GM12878 (cell line): ENCODE results near the gene BRME1. TPM values are rescaled to one million over a fixed set of nuclear protein-coding genes. Genes with fewer than 3 reads are reported as not detected.

ENCODE experiments used
- ATAC-seq: fragments of 200-7000 bp; cut with Tn5 transposase; 3 replicates; pipeline ENCODE4 v1.9.1; 2020; ENCODE audit warnings: mild to moderate bottlenecking, moderate library complexity
- BruUV-seq: library from RNA; stranded (reverse); fragments of 400-500 nt; replicated peaks from 2 replicates; lab custom pipeline; 2021; lab: Mats Ljungman, UMichigan
- CTCF ChIA-PET: fragments of 300-600 bp; sonication (Branson Sonifier 250); formaldehyde crosslinking; extraction: SDS; loops from one replicate; lab custom pipeline; 2021; ENCODE audit warnings: inconsistent platforms; lab: Yijun Ruan, JAX
- POLR2A ChIA-PET: fragments of 350-600 bp; formaldehyde crosslinking; extraction: SDS; loops from one replicate; lab custom pipeline; 2021; ENCODE audit warnings: inconsistent platforms; lab: Charles Lee
- RAD21 ChIA-PET: fragments of 300-600 bp; sonication (Branson Sonifier 250); formaldehyde crosslinking; loops from one replicate; lab custom pipeline; 2023; ENCODE audit warnings: antibody characterized with exemption; ENCODE audit not compliant: unreplicated experiment; lab: Charles Lee
- SMC1A ChIA-PET: fragments of 300-600 bp; sonication (Branson Sonifier 250); formaldehyde crosslinking; loops from one replicate; lab custom pipeline; 2023; ENCODE audit not compliant: unreplicated experiment, uncharacterized antibody; lab: Charles Lee
- DNase-seq: peaks from one replicate; pipeline ENCODE4 v3.0.0-alpha.2; 2011; ENCODE audit warnings: low read depth, low spot score
- FAIRE-seq: peaks from 3 replicates; lab custom pipeline; 2011; peaks lifted over from hg19 to GRCh38; lab: Jason Lieb, UNC
- H2AFZ ChIP-seq: 2 replicates; pipeline ENCODE4 v1.6.0; 2011; ENCODE audit warnings: low read depth, low read length, control low read depth; ENCODE audit not compliant: control insufficient read depth
- H3K27ac ChIP-seq: 2 replicates; pipeline ENCODE4 v1.5.1; 2011; ENCODE audit warnings: control low read depth; ENCODE audit not compliant: control insufficient read depth, insufficient read depth
- H3K27me3 ChIP-seq, 2 experiments: replicated peaks in 1 of 2; 2 replicates each; pipeline versions ENCODE4 v1.6.0 to v1.6.1; 2011; ENCODE audit warnings: low read length in 1 of 2; ENCODE audit not compliant: control insufficient read depth in 2 of 2, insufficient read depth in 2 of 2
- H3K36me3 ChIP-seq, 2 experiments: 2 replicates each; pipeline ENCODE4 v1.5.1; 2011; ENCODE audit warnings: low read length in 1 of 2; ENCODE audit not compliant: control insufficient read depth in 2 of 2, insufficient read depth in 2 of 2
- H3K4me1 ChIP-seq: 2 replicates; pipeline ENCODE4 v1.6.1; 2011; ENCODE audit warnings: mild to moderate bottlenecking, low read length, moderate library complexity, mixed read lengths; ENCODE audit not compliant: control insufficient read depth, insufficient read depth
- H3K4me2 ChIP-seq: 2 replicates; pipeline ENCODE4 v1.6.0; 2011; ENCODE audit warnings: control low read depth; ENCODE audit not compliant: control insufficient read depth, insufficient read depth
- H3K4me3 ChIP-seq: fragments of 200-600 bp; sonication (generic); 2 replicates; pipeline ENCODE4 v1.5.1; 2016
- H3K79me2 ChIP-seq: 2 replicates; pipeline ENCODE4 v1.6.0; 2011; ENCODE audit warnings: low read length; ENCODE audit not compliant: control insufficient read depth, insufficient read depth
- H3K9ac ChIP-seq: 2 replicates; pipeline ENCODE4 v1.8.0; 2011; ENCODE audit warnings: low read length, control low read depth, mixed read lengths; ENCODE audit not compliant: control insufficient read depth, insufficient read depth
- H3K9me3 ChIP-seq: replicated peaks from 3 replicates; pipeline ENCODE4 v1.5.1; 2011; ENCODE audit warnings: mild to moderate bottlenecking, low read length; ENCODE audit not compliant: control insufficient read depth, insufficient read depth
- H4K20me1 ChIP-seq: 2 replicates; pipeline ENCODE4 v1.6.0; 2011; ENCODE audit not compliant: control insufficient read depth, insufficient read depth
- BMI1 ChIP-seq: fragments of 450-650 bp; IDR thresholded peaks from 2 replicates; pipeline ENCODE4 v1.6.1; 2016; ENCODE audit warnings: mild to moderate bottlenecking, moderate library complexity, borderline replicate concordance
- CEBPZ ChIP-seq: fragments of 150-350 bp; IDR thresholded peaks from 2 replicates; pipeline ENCODE4 v1.6.1; 2016; ENCODE audit warnings: low read depth, low read length
- ELK1 ChIP-seq: IDR thresholded peaks from 2 replicates; pipeline ENCODE4 v1.6.1; 2012; ENCODE audit warnings: low read depth, low read length, improper control_type of control experiment
- HDAC2 ChIP-seq: fragments of 200-600 bp; sonication (generic); IDR thresholded peaks from 2 replicates; pipeline ENCODE4 v1.6.1; 2017
- HDAC6 ChIP-seq: fragments of 200-600 bp; sonication (generic); IDR thresholded peaks from one replicate; pipeline ENCODE4 v1.8.0; 2017; ENCODE audit warnings: antibody characterized with exemption; ENCODE audit not compliant: unreplicated experiment
- IKZF2 ChIP-seq, 2 experiments: fragments of 450-650 bp; IDR thresholded peaks; 2 replicates each; pipeline ENCODE4 v1.6.1; 2017; ENCODE audit warnings: mild to moderate bottlenecking in 2 of 2, moderate library complexity in 2 of 2
- MTA2 ChIP-seq: fragments of 450-650 bp; IDR thresholded peaks from 2 replicates; pipeline ENCODE4 v1.6.1; 2016; ENCODE audit warnings: low read depth, mild to moderate bottlenecking, moderate library complexity
- MYC ChIP-seq: IDR thresholded peaks from 2 replicates; pipeline ENCODE4 v1.6.1; 2011; ENCODE audit warnings: mild to moderate bottlenecking, low read length, moderate library complexity, inconsistent platforms; ENCODE audit not compliant: insufficient read depth, insufficient replicate concordance, insufficient read length, severe bottlenecking
- POLR2A ChIP-seq: IDR thresholded peaks from 2 replicates; pipeline ENCODE4 v1.6.1; 2011; ENCODE audit warnings: low read depth, mild to moderate bottlenecking, low read length
- POLR2AphosphoS5 ChIP-seq: IDR thresholded peaks from 2 replicates; pipeline ENCODE4 v1.6.1; 2011; ENCODE audit warnings: mild to moderate bottlenecking, low read length, inconsistent platforms
- RAD51 ChIP-seq: fragments of 450-650 bp; IDR thresholded peaks from 2 replicates; pipeline ENCODE4 v1.6.1; 2016; ENCODE audit warnings: moderate library complexity, mild to moderate bottlenecking, inconsistent platforms
- SREBF1 ChIP-seq: IDR thresholded peaks from 2 replicates; pipeline ENCODE4 v1.6.1; 2012; ENCODE audit warnings: mild to moderate bottlenecking, low read length
- TARDBP ChIP-seq: IDR thresholded peaks from 2 replicates; pipeline ENCODE4 v1.6.1; 2016; ENCODE audit warnings: borderline replicate concordance
- ZNF207 ChIP-seq: fragments of 450-650 bp; IDR thresholded peaks from 2 replicates; pipeline ENCODE4 v1.6.1; 2014; ENCODE audit warnings: antibody characterized with exemption, mild to moderate bottlenecking, borderline replicate concordance
- WGBS: methylation state at CpG from one replicate; pipeline ENCODE4 v1.1.6; 2016; ENCODE audit warnings: low lambda C conversion rate; ENCODE audit not compliant: insufficient replicate concordance, insufficient coverage; ENCODE audit errors: missing lambda C conversion rate; 5-methylcytosine and 5-hydroxymethylcytosine counted together
- in situ Hi-C: fragments of 300-500 bp; cut with MboI; formaldehyde crosslinking; loops from 9 replicates; pipeline ENCODE4 v1.14.3; 2018; ENCODE audit warnings: mixed read lengths
- intact Hi-C: fragments of 100-400 bp; cut with micrococcal nuclease; formaldehyde crosslinking; loops from one replicate; pipeline ENCODE4 v1.14.2; 2022; ENCODE audit not compliant: unreplicated experiment
- polyA plus RNA-seq, 11 experiments: library from polyadenylated mRNA; depleted of rRNA in 4 of 11; unstranded in 6 of 11; stranded (reverse) in 5 of 11; fragments of >200 nt; fragmentation: Nextera tagmentation in 4 of 11; fragmentation: Illumina TruSeq in 1 of 11; extraction: Ambion mirVana in 4 of 11; extraction: Trizol in 1 of 11; gene quantifications; 1 replicate in 1 of 11; 2 replicates in 10 of 11; pipeline versions ENCODE4 v1.2.1 to v1.2.3, GENCODE V29; 2011 to 2016; ENCODE audit warnings: inconsistent platforms in 2 of 11, missing spikeins in 2 of 11, low read depth in 1 of 11
- total RNA-seq, 4 experiments: library from RNA; depleted of rRNA in 3 of 4; stranded (reverse); fragments of >200 nt in 3 of 4; fragmentation: Illumina TruSeq in 1 of 4; extraction: Trizol in 1 of 4; gene quantifications; 2 replicates each; pipeline versions ENCODE4 v1.2.1 to v1.2.3, GENCODE V29; 2013 to 2021
- TF ChIP-seq, protein P1 (sequence below): fragments of 450-650 bp; formaldehyde crosslinking; IDR thresholded peaks from 2 replicates; pipeline ENCODE4 v1.4.0; 2020; ENCODE audit warnings: mild to moderate bottlenecking, moderate library complexity
- TF ChIP-seq, protein P2 (sequence below): fragments of 450-650 bp; IDR thresholded peaks from 2 replicates; pipeline ENCODE4 v1.6.1; 2017; ENCODE audit warnings: borderline replicate concordance

The BRME1 gene
- total and polyA plus RNA-seq, 10 of the 15 experiments (the other 5 are each of a cell fraction or from before 2014, with no cell fraction given) = 0.07 to 2.2 (median 1.1) TPM; not detected in 1

DNA sequence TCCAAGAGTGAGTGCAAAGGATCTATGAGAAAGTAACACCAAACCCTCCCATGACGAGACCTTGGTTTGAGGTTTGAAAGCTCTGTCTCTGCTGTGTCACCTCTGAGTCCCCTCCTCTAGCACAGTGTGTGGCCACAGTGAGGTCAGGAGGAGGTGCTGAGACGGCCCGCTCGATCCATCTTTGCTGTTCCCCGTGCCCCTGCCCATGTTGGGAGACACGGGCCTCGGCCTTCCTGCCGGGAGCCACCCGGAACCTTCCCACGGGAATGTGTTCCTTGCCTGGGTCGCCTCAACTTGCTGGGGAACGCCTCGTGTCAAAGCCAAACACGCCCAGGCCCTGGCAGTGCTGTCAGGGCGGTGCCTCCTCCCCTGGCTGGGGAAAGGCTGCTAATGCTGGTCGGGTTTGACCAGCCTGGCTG is 18.9 kb downstream of the BRME1 start:
- SMC1A ChIA-PET = no interaction called here
- no peak overlapping the region for H3K27ac ChIP-seq
- CTCF ChIA-PET = interaction anchor here (0.6 to 2.3 kb wide), 7 partner anchors 16 to 244 kb away, joined by 3 to 8 read pairs (median 4); no protein-coding TSS in a partner anchor
- no peaks in the 10 kb centered on the region for H4K20me1 ChIP-seq
- in situ Hi-C loops (loop anchor here (25.0 kb wide), 1 partner anchor 450 kb away; no protein-coding TSS in a partner anchor), intact Hi-C loops (no loop called here)
- H3K36me3 ChIP-seq = no peaks in the 10 kb centered on the region
- H3K9ac ChIP-seq = no peak overlapping the region
- RAD21 ChIA-PET = interaction anchor here (1.7 kb wide), 1 partner anchor 161 kb away, joined by 4 read pairs; no protein-coding TSS in a partner anchor
- POLR2A ChIA-PET = interaction anchor here (0.5 to 0.6 kb wide), 4 partner anchors 15 to 155 kb away, joined by 3 to 7 read pairs (median 4); no protein-coding TSS in a partner anchor
- H3K9me3 ChIP-seq = no peaks in the 10 kb centered on the region
- no peak overlapping the region for H2AFZ ChIP-seq
- peaks cover 6% of the 10 kb centered on the region for H3K4me1 ChIP-seq
- ATAC-seq (peak; percentile 36; the same call in 1 of the 3 replicates), FAIRE-seq (no peak), DNase-seq (no peak)
- no peak overlapping the region for H3K4me2 ChIP-seq
- no peak overlapping the region for H3K4me3 ChIP-seq
- 38% methylated on average over 16 of the region's 16 CpGs for WGBS
- no peaks in the 10 kb centered on the region for H3K79me2 ChIP-seq
- no peaks in the 10 kb centered on the region for H3K27me3 ChIP-seq
- no TSS peak for BruUV-seq
- TF ChIP-seq, protein P1, sequence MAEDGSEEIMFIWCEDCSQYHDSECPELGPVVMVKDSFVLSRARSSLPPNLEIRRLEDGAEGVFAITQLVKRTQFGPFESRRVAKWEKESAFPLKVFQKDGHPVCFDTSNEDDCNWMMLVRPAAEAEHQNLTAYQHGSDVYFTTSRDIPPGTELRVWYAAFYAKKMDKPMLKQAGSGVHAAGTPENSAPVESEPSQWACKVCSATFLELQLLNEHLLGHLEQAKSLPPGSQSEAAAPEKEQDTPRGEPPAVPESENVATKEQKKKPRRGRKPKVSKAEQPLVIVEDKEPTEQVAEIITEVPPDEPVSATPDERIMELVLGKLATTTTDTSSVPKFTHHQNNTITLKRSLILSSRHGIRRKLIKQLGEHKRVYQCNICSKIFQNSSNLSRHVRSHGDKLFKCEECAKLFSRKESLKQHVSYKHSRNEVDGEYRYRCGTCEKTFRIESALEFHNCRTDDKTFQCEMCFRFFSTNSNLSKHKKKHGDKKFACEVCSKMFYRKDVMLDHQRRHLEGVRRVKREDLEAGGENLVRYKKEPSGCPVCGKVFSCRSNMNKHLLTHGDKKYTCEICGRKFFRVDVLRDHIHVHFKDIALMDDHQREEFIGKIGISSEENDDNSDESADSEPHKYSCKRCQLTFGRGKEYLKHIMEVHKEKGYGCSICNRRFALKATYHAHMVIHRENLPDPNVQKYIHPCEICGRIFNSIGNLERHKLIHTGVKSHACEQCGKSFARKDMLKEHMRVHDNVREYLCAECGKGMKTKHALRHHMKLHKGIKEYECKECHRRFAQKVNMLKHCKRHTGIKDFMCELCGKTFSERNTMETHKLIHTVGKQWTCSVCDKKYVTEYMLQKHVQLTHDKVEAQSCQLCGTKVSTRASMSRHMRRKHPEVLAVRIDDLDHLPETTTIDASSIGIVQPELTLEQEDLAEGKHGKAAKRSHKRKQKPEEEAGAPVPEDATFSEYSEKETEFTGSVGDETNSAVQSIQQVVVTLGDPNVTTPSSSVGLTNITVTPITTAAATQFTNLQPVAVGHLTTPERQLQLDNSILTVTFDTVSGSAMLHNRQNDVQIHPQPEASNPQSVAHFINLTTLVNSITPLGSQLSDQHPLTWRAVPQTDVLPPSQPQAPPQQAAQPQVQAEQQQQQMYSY (CRISPR knock-in tag) = no peak
- TF ChIP-seq CEBPZ = no peak
- TF ChIP-seq HDAC6 = no peak
- TF ChIP-seq MYC = no peak
- TF ChIP-seq POLR2AphosphoS5 = no peak
- TF ChIP-seq MTA2 = no peak
- no peak for TF ChIP-seq POLR2A
- no peak for TF ChIP-seq IKZF2 (IDR thresholded peaks at IDR 0.05)
- TF ChIP-seq, protein P2, sequence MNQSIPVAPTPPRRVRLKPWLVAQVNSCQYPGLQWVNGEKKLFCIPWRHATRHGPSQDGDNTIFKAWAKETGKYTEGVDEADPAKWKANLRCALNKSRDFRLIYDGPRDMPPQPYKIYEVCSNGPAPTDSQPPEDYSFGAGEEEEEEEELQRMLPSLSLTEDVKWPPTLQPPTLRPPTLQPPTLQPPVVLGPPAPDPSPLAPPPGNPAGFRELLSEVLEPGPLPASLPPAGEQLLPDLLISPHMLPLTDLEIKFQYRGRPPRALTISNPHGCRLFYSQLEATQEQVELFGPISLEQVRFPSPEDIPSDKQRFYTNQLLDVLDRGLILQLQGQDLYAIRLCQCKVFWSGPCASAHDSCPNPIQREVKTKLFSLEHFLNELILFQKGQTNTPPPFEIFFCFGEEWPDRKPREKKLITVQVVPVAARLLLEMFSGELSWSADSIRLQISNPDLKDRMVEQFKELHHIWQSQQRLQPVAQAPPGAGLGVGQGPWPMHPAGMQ = no peak
- TF ChIP-seq TARDBP = no peak
- TF ChIP-seq BMI1 = no peak
- no peak for TF ChIP-seq HDAC2
- TF ChIP-seq RAD51 = no peak
- no peak for TF ChIP-seq ZNF207
- TF ChIP-seq ELK1 = no peak
- no peak for TF ChIP-seq SREBF1
